Smooth muscle cell (in vitro differentiated cells): ENCODE results near the gene GRK6. TPM values are rescaled to one million over a fixed set of nuclear protein-coding genes. Genes with fewer than 3 reads are reported as not detected.

Source experiments
- DNase-seq: peaks from one replicate; lab custom pipeline; 2025; ENCODE audit not compliant: unreplicated experiment; lab: John Stamatoyannopoulos, UW
- H2AFZ ChIP-seq: fragments of 200-600 bp; sonication (generic); 2 replicates; pipeline ENCODE4 v1.6.0; 2016; ENCODE audit warnings: antibody characterized with exemption, low read depth, mild to moderate bottlenecking
- H3F3A ChIP-seq: fragments of 200-600 bp; sonication (generic); 2 replicates; pipeline ENCODE4 v1.6.0; 2017; ENCODE audit warnings: antibody characterized with exemption, low read depth
- H3K27ac ChIP-seq: fragments of 200-600 bp; sonication (generic); 2 replicates; pipeline ENCODE4 v1.5.1; 2016; ENCODE audit warnings: low read depth, mild to moderate bottlenecking
- H3K27me3 ChIP-seq: fragments of 200-600 bp; sonication (generic); 2 replicates; pipeline ENCODE4 v1.6.1; 2016; ENCODE audit warnings: low read depth, mild to moderate bottlenecking
- H3K36me3 ChIP-seq: fragments of 200-600 bp; sonication (generic); 2 replicates; pipeline ENCODE4 v1.5.1; 2016; ENCODE audit warnings: low read depth
- H3K4me1 ChIP-seq: fragments of 200-600 bp; sonication (generic); 2 replicates; pipeline ENCODE4 v1.5.1; 2016; ENCODE audit warnings: low read depth
- H3K4me2 ChIP-seq: fragments of 200-600 bp; sonication (generic); 2 replicates; pipeline ENCODE4 v1.6.0; 2016; ENCODE audit warnings: mild to moderate bottlenecking
- H3K4me3 ChIP-seq: fragments of 200-600 bp; sonication (generic); 2 replicates; pipeline ENCODE4 v1.5.1; 2016; ENCODE audit warnings: mild to moderate bottlenecking
- H3K79me2 ChIP-seq: fragments of 200-600 bp; sonication (generic); 2 replicates; pipeline ENCODE4 v1.6.0; 2016; ENCODE audit warnings: low read depth, mild to moderate bottlenecking
- H3K9ac ChIP-seq: fragments of 200-600 bp; sonication (generic); 2 replicates; pipeline ENCODE4 v1.6.0; 2016; ENCODE audit warnings: low read depth
- H3K9me3 ChIP-seq: fragments of 200-600 bp; sonication (generic); replicated peaks from 2 replicates; pipeline ENCODE4 v1.5.1; 2016; ENCODE audit warnings: low read depth
- H4K20me1 ChIP-seq: fragments of 200-600 bp; sonication (generic); 2 replicates; pipeline ENCODE4 v1.6.0; 2016; ENCODE audit warnings: low read depth
- CTCF ChIP-seq: fragments of 200-600 bp; sonication (generic); IDR thresholded peaks from 2 replicates; pipeline ENCODE4 v1.5.1; 2017; ENCODE audit warnings: borderline replicate concordance, mild to moderate bottlenecking, antibody characterized with exemption; ENCODE audit not compliant: insufficient read depth, poor library complexity, severe bottlenecking
- WGBS: methylation state at CpG from one replicate; pipeline ENCODE4 v1.1.7; 2016; ENCODE audit warnings: low lambda C conversion rate; 5-methylcytosine and 5-hydroxymethylcytosine counted together
- polyA plus RNA-seq: library from polyadenylated mRNA; unstranded; fragments of >200 nt; fragmentation: Nextera tagmentation; extraction: Ambion mirVana; gene quantifications from 2 replicates; pipeline ENCODE4 v1.2.1, GENCODE V29; 2016
- total RNA-seq: library from RNA; depleted of rRNA; stranded (reverse); fragments of >200 nt; gene quantifications from 2 replicates; pipeline ENCODE4 v1.2.3, GENCODE V29; 2014

Gene GRK6
- total and polyA plus RNA-seq, 2 experiments from 2014 or later, result 20.8 to 28.5 TPM

GRCh38 chr5:177403102-177403791 lies 23.2 kb upstream of the GRK6 start:
- Histone ChIP-seq H3K36me3 (no peaks in the 10 kb centered on the region), H2AFZ (peak overlapping the region; percentile 89), H4K20me1 (no peaks in the 10 kb centered on the region), H3K4me1 (peaks cover 18% of the 10 kb centered on the region), H3K27me3 (peaks cover 23% of the 10 kb centered on the region), H3F3A (peaks cover 9% of the 10 kb centered on the region), H3K79me2 (no peaks in the 10 kb centered on the region), H3K4me2 (peak overlapping the region; percentile 96), H3K4me3 (peak overlapping the region; percentile 62), H3K9ac (no peak overlapping the region), H3K9me3 (no peaks in the 10 kb centered on the region), H3K27ac (no peak overlapping the region)
- TF ChIP-seq CTCF, result no peak
- 4% methylated on average over 58 of the region's 61 CpGs for whole genome bisulfite sequencing
- no peak for DNase-seq

DNA sequence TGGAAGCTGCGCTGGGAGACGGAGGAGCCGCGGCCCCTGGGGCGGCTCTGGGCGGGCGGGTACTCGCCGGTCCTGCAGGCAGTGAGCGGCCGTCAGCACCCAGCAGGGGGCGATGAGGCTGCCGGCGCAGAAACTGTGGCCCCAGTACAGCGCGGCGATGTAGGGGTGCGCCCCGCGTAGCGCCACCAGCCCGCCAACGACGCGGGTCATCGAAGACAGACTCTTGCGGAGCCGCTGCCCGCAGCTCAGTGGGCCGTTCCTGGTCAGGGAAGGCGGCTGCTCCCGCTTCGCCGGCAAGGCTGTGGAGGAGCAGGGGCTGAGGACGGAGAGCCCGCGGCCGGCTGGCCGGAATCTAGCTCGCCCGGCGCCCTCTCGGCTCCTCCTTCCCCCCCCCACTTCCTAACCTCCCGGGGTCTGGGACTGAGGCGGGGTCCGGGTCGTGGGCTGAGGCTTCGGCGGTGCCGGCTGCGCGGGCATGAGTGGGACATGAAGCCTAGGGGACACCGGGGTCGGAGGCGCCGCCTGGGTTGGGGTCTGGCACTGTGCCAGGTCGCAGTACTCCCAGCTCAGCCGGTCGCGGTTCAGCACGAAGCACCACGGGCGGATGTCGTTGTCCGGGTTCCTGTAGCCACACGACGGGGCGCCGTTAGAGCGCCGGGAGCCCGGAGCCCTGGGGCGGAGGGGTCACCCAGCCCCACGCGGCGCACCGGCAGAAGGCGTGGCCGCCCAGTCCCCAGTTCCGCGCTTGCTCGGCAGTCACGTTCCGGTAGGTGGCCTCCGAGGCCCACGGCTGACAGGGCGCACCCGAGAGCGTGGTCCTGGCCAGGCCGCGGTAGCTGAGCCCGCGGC lies 22.5 kb upstream of the GRK6 start:
- Histone ChIP-seq H2AFZ (peak overlapping the region; percentile 89), H3K36me3 (no peaks in the 10 kb centered on the region), H3F3A (peaks cover 9% of the 10 kb centered on the region), H4K20me1 (no peaks in the 10 kb centered on the region), H3K27me3 (peaks cover 23% of the 10 kb centered on the region), H3K4me1 (peaks cover 18% of the 10 kb centered on the region), H3K4me3 (peak overlapping the region; percentile 62), H3K27ac (no peak overlapping the region), H3K4me2 (peak overlapping the region; percentile 96), H3K79me2 (no peaks in the 10 kb centered on the region), H3K9me3 (no peaks in the 10 kb centered on the region), H3K9ac (no peak overlapping the region)
- DNase-seq, result peak; percentile 52
- peak; percentile 64 for TF ChIP-seq CTCF
- 1% methylated on average over 71 of the region's 93 CpGs for WGBS

DNA sequence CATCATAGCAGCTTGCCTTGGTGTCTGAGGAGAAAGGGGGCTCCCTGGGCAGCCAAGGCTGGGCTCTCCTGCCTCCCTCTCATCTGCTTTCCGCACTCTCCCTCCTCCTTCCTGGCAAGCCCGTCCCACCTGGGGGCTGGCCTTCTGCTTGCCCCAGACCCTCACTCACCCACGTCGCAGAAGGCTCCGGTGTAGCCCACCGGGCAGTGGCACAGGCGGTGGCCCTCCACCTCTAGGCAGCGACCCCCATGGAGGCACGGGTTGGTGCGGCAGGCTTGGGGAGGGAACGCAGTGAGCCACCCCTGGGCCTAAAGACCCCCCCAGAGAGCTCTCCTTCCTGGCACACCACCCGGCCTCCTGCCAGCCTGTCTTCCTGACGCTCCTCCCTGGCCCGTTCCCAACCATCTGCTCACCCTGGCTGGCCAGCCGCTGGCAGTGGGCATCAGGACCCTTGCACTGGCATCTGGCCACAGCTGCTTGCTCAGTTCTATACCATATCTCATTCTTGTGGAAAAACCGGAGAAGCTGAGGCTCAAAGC lies 21.8 kb upstream of the GRK6 start:
- H3K4me3 ChIP-seq, result peak overlapping the region; percentile 62
- H3K9me3 ChIP-seq, result no peaks in the 10 kb centered on the region
- peaks cover 9% of the 10 kb centered on the region for H3F3A ChIP-seq
- no peak for TF ChIP-seq CTCF
- peaks cover 18% of the 10 kb centered on the region for H3K4me1 ChIP-seq
- no peak for DNase-seq
- H3K4me2 ChIP-seq, result peak overlapping the region; percentile 96
- no peaks in the 10 kb centered on the region for H3K36me3 ChIP-seq
- WGBS, result 65% methylated on average over 16 of the region's 16 CpGs
- peaks cover 23% of the 10 kb centered on the region for H3K27me3 ChIP-seq
- H3K79me2 ChIP-seq, result no peaks in the 10 kb centered on the region
- no peak overlapping the region for H3K27ac ChIP-seq
- no peak overlapping the region for H3K9ac ChIP-seq
- peak overlapping the region; percentile 89 for H2AFZ ChIP-seq
- H4K20me1 ChIP-seq, result no peaks in the 10 kb centered on the region
